GM21447 (cell line): ENCODE results near the gene OTOGL.

Experiments
- ATAC-seq: cut with Tn5 transposase; IDR thresholded peaks from one replicate; pipeline ENCODE4 v1.9.1; 2021; ENCODE audit not compliant: unreplicated experiment

OTOGL gene

GRCh38 chr12:80099259-80099658 is at the start of gene OTOGL:
OTOGL (plus strand) TSS chr12:80099537; CDS start chr12:80209432, 109,895 bp downstream.
- no peak for ATAC-seq

GRCh38 chr12:80050236-80050635 is 49.1 kb upstream of the OTOGL start:
- no peak for ATAC-seq

GRCh38 chr12:80053051-80053790 is 46.1 kb upstream of the OTOGL start:
- no peak for ATAC-seq

GRCh38 chr12:80056232-80056631 is 43.1 kb upstream of the OTOGL start:
- no peak for ATAC-seq

GRCh38 chr12:80056845-80057244 is 42.5 kb upstream of the OTOGL start:
- no peak for ATAC-seq

- no peak for ATAC-seq
Measured at GRCh38 chr12:80058586-80058985, 40.8 kb upstream of the OTOGL start.

GRCh38 chr12:80059102-80059501 is 40.2 kb upstream of the OTOGL start:
- no peak for ATAC-seq

GRCh38 chr12:80059875-80060274 is 39.5 kb upstream of the OTOGL start:
- ATAC-seq = no peak

GRCh38 chr12:80064269-80064668 is 35.1 kb upstream of the OTOGL start:
- no peak for ATAC-seq

- ATAC-seq = no peak
Measured at GRCh38 chr12:80064951-80065350, 34.4 kb upstream of the OTOGL start.

GRCh38 chr12:80068173-80068572 is 31.2 kb upstream of the OTOGL start:
- no peak for ATAC-seq

- peak; percentile 95 for ATAC-seq
Measured at GRCh38 chr12:80083892-80084614, 15.3 kb upstream of the OTOGL start.

- ATAC-seq = no peak
Measured at GRCh38 chr12:80086025-80086424, 13.3 kb upstream of the OTOGL start.

GRCh38 chr12:80087486-80088213 is 11.7 kb upstream of the OTOGL start:
- no peak for ATAC-seq

- ATAC-seq = no peak
Measured at GRCh38 chr12:80100591-80100990, 1.3 kb downstream of the OTOGL start.

GRCh38 chr12:80101126-80101525 is 1.8 kb downstream of the OTOGL start:
- no peak for ATAC-seq

- no peak for ATAC-seq
Measured at GRCh38 chr12:80107221-80107620, 7.9 kb downstream of the OTOGL start.

GRCh38 chr12:80116735-80117134 is 17.4 kb downstream of the OTOGL start:
- no peak for ATAC-seq

- ATAC-seq = no peak
Measured at GRCh38 chr12:80118565-80119324, 19.4 kb downstream of the OTOGL start.

GRCh38 chr12:80120994-80121393 is 21.7 kb downstream of the OTOGL start:
- no peak for ATAC-seq

- no peak for ATAC-seq
Measured at GRCh38 chr12:80121661-80122060, 22.3 kb downstream of the OTOGL start.
